Measurements from ENCODE around the gene ZNF787. TPM values are rescaled to one million over a fixed set of nuclear protein-coding genes. Genes with fewer than 3 reads are reported as not detected.

Gene ZNF787
- total RNA-seq (28.7 and 28.8 TPM in 2 replicates), polyA plus RNA-seq (2.6 and 2.9 TPM in 2 replicates), polyA minus RNA-seq (ENCODE audit: low replicate concordance) (4.1 and 10.7 TPM in 2 replicates)
- 15.4 and 22.8 TPM in 2 replicates for polyA plus RNA-seq (2012)

DNA sequence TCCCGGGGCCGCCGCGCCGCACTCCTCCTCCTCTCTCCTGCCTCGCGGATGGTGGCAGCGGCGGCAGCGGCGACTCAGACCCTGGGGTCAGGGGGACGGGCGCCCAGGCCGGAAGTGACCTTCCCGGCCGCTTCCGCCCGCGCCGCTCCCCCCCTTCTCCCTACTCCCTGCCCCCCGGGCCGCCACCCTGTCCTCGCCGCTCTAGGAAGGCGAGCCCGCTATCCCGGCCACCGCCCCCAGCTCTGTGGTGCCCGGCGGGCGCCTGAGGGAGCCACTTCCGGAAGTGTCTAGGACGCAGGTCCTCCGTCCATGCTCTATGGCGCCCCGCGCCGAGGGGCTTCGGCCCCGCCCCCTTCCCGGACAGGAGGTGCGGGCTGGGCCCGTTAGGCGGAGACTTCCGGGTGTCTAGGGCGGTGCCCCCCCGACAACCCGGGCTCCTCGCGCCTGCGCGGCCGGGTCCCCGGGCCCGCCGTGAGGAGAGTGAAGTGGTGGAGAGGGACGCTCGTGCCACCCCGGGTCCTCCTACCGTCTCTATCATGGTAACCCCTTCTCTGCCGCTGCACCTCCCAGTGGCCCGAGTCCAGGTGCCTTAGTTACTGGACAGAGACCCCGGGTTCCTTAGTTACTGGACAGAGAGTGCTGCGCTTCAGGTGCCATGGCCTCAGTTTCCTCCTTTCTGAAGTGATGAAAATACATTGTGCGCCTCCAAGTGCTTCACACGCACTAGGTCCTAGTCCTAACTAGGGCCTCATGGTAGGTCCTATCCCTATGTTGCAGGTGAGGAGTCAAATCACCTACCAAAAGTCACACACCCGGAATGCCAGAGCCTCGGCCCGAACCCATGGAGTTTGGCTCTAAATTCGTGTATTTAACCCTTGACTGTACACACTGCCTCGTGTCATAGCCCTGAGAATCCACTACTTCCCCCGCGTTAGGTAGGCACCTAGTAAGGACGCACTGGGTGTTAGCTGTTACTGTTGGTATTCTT is at the start of gene ZNF787:
ZNF787 (minus strand) TSS at position 116 of the 988 bp plus-strand sequence. CDS start 18,078 bp downstream, outside the sequence.
- no peaks in the 10 kb centered on the region for H3K9me3 ChIP-seq (ENCODE audit: control insufficient read depth, insufficient read depth, low read depth, low read length)
- peaks cover 15% of the 10 kb centered on the region for H3K4me1 ChIP-seq (ENCODE audit: control insufficient read depth, extremely low read depth, insufficient read depth, low read length)
- DNase-seq (ENCODE audit: low read depth in 2 of 2): peak; percentile 96 to 98
- no peaks in the 10 kb centered on the region for H4K20me1 ChIP-seq (ENCODE audit: control insufficient read depth, extremely low read depth, insufficient read depth, low read length)
- peak within 1 kb of the TSS; percentile 96 for H3K4me2 ChIP-seq (ENCODE audit: extremely low read depth, insufficient read depth, low read length)
- peak within 1 kb of the TSS; percentile 90 for H3K9ac ChIP-seq (ENCODE audit: insufficient read depth, low read length)
- H3K79me2 ChIP-seq (ENCODE audit: control insufficient read depth, insufficient read depth, low read length): peaks cover 41% of the 10 kb centered on the region
- H2AFZ ChIP-seq (ENCODE audit: low read length): peak within 1 kb of the TSS; percentile 84
- no peaks in the 10 kb centered on the region for H3K27me3 ChIP-seq (ENCODE audit: control insufficient read depth, insufficient read depth, low read length)
- peak within 1 kb of the TSS; percentile 76 to 82 (median 81) for H3K4me3 ChIP-seq (replicated peaks in 1 of 4; ENCODE audit: control extremely low read depth in 1 of 4, insufficient read depth in 1 of 4, low read depth in 3 of 4, low read length in 4 of 4)
- H3K27ac ChIP-seq (ENCODE audit: insufficient read depth, low read length): peak within 1 kb of the TSS; percentile 95
- TF ChIP-seq, protein P1, sequence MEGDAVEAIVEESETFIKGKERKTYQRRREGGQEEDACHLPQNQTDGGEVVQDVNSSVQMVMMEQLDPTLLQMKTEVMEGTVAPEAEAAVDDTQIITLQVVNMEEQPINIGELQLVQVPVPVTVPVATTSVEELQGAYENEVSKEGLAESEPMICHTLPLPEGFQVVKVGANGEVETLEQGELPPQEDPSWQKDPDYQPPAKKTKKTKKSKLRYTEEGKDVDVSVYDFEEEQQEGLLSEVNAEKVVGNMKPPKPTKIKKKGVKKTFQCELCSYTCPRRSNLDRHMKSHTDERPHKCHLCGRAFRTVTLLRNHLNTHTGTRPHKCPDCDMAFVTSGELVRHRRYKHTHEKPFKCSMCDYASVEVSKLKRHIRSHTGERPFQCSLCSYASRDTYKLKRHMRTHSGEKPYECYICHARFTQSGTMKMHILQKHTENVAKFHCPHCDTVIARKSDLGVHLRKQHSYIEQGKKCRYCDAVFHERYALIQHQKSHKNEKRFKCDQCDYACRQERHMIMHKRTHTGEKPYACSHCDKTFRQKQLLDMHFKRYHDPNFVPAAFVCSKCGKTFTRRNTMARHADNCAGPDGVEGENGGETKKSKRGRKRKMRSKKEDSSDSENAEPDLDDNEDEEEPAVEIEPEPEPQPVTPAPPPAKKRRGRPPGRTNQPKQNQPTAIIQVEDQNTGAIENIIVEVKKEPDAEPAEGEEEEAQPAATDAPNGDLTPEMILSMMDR (conservative IDR thresholded peaks at IDR 0.05 in 1 of 2, IDR thresholded peaks at IDR 0.05 in 1 of 2; ENCODE audit: low read depth in 1 of 2, low read length in 2 of 2): no peak
- TF ChIP-seq EZH2 (IDR thresholded peaks at IDR 0.05; ENCODE audit: low read length, missing control alignments): no peak
- no peaks in the 10 kb centered on the region for H3K36me3 ChIP-seq (ENCODE audit: control insufficient read depth, insufficient read depth, low read length)

DNA sequence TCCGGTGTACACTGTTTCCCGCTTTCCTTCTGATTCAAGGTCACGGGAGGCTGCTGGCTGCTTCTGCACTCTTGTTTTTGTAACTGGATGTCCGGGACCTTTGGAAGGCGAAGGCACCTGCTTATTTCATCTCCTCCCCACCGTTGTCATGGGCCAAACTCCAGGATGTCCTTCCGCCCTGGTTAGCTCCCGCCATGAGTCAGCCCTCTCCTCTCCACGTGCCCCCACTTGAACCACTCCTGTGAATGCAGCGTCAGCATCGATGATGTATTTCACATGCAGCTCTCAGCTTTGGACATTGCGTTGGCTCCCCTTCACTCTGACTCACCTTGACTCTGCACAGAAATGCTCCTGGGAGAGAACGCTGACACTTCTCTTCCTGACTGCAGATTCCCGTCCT is 49.2 kb upstream of the ZNF787 start:
- Histone ChIP-seq H2AFZ (ENCODE audit: low read length) (no peak overlapping the region), H4K20me1 (ENCODE audit: control insufficient read depth, extremely low read depth, insufficient read depth, low read length) (no peaks in the 10 kb centered on the region), H3K9ac (ENCODE audit: insufficient read depth, low read length) (no peak overlapping the region), H3K27ac (ENCODE audit: insufficient read depth, low read length) (no peak overlapping the region), H3K9me3 (ENCODE audit: control insufficient read depth, insufficient read depth, low read depth, low read length) (no peaks in the 10 kb centered on the region), H3K4me1 (ENCODE audit: control insufficient read depth, extremely low read depth, insufficient read depth, low read length) (no peaks in the 10 kb centered on the region), H3K4me2 (ENCODE audit: extremely low read depth, insufficient read depth, low read length) (no peak overlapping the region), H3K36me3 (ENCODE audit: control insufficient read depth, insufficient read depth, low read length) (no peaks in the 10 kb centered on the region), H3K27me3 (ENCODE audit: control insufficient read depth, insufficient read depth, low read length) (no peaks in the 10 kb centered on the region), H3K79me2 (ENCODE audit: control insufficient read depth, insufficient read depth, low read length) (no peaks in the 10 kb centered on the region), H3K4me3 (replicated peaks in 1 of 4; ENCODE audit: control extremely low read depth in 1 of 4, insufficient read depth in 1 of 4, low read depth in 3 of 4, low read length in 4 of 4) (no peak overlapping the region)
- TF ChIP-seq, protein P1 (conservative IDR thresholded peaks at IDR 0.05 in 1 of 2, IDR thresholded peaks at IDR 0.05 in 1 of 2; ENCODE audit: low read depth in 1 of 2, low read length in 2 of 2): no peak
- TF ChIP-seq EZH2 (IDR thresholded peaks at IDR 0.05; ENCODE audit: low read length, missing control alignments): no peak
- DNase-seq (ENCODE audit: low read depth in 2 of 2): peak in 1 of 2 donors; percentile 85

DNA sequence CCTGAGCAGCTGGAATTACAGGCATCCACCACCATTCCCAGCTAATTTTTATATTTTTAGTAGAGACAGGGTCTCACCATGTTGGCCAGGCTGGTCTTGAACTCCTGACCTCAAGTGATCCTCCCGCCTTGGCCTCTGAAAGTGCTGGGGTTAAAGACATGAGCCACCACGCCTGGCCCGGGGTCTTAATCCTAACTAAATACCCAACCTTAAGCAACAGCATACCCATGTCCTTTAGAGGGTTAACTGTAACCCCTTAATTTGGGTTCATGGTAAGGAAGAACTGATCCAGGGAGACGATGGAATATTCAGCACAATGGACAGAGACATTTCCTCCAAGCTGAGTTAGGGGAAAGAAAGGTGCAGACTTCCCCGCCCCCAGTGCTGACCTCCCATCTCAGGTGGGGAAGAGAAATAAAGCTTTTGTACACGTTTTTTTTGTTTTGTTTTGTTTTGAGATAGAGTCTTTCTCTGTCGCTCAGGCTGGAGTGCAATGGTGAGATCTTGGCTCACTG is 46.0 kb upstream of the ZNF787 start:
- DNase-seq (ENCODE audit: low read depth in 2 of 2): no peak
- TF ChIP-seq EZH2 (IDR thresholded peaks at IDR 0.05; ENCODE audit: low read length, missing control alignments): no peak
- TF ChIP-seq, protein P1 (conservative IDR thresholded peaks at IDR 0.05 in 1 of 2, IDR thresholded peaks at IDR 0.05 in 1 of 2; ENCODE audit: low read depth in 1 of 2, low read length in 2 of 2): no peak

More for the DNA sequence above, 46.0 kb upstream of the ZNF787 start:
- H4K20me1 ChIP-seq (ENCODE audit: control insufficient read depth, extremely low read depth, insufficient read depth, low read length): no peaks in the 10 kb centered on the region
- H3K79me2 ChIP-seq (ENCODE audit: control insufficient read depth, insufficient read depth, low read length): no peaks in the 10 kb centered on the region
- no peak overlapping the region for H3K27ac ChIP-seq (ENCODE audit: insufficient read depth, low read length)
- no peaks in the 10 kb centered on the region for H3K27me3 ChIP-seq (ENCODE audit: control insufficient read depth, insufficient read depth, low read length)
- H3K9me3 ChIP-seq (ENCODE audit: control insufficient read depth, insufficient read depth, low read depth, low read length): no peaks in the 10 kb centered on the region
- no peaks in the 10 kb centered on the region for H3K4me1 ChIP-seq (ENCODE audit: control insufficient read depth, extremely low read depth, insufficient read depth, low read length)
- no peak overlapping the region for H3K4me2 ChIP-seq (ENCODE audit: extremely low read depth, insufficient read depth, low read length)
- H2AFZ ChIP-seq (ENCODE audit: low read length): no peak overlapping the region
- H3K36me3 ChIP-seq (ENCODE audit: control insufficient read depth, insufficient read depth, low read length): no peaks in the 10 kb centered on the region
- H3K9ac ChIP-seq (ENCODE audit: insufficient read depth, low read length): no peak overlapping the region
- H3K4me3 ChIP-seq (replicated peaks in 1 of 4; ENCODE audit: control extremely low read depth in 1 of 4, insufficient read depth in 1 of 4, low read depth in 3 of 4, low read length in 4 of 4): no peak overlapping the region

All from fibroblast of lung (primary cell).